ENCODE measurements around the gene ZNF789.

Gene ZNF789

DNA sequence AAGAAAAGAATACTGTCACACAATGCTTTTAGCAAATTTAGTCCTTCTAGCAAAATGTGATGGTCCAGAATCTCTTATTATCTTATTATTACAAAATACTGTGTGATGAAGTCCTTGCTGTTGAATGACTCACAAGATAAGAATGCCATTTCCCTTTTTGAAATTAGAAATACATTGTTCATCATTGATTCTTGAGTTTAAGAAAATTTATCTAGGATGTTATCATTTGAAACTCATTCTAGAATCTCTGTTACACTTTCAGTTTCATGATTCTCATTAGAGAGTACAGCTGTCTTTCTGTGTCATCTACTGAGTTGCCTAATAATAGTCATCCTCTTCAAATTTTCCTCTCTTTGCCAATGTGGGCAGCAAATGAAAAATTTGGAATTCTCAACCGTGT, 41.4 kb downstream of the ZNF789 start:
- DNase-seq, result no peak

DNA sequence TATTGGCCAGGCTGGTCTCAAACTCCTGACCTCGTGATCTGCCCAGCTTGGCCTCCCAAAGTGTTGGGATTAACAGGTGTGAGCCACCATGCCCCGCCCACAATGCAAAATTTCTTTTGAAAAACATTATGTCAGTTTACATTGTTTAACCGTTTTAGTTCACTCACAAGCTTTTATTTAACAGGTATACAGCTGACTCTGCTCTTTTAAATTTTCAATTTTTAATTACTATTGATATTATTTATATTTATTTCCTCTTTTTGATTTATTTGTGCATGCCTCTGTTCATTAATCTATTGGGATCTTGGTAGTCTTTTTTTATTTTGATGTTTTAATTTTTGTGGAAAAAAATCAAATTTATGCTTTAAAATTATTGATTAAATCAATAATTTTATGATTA, 48.7 kb downstream of the ZNF789 start:
- DNase-seq, result no peak

DNA sequence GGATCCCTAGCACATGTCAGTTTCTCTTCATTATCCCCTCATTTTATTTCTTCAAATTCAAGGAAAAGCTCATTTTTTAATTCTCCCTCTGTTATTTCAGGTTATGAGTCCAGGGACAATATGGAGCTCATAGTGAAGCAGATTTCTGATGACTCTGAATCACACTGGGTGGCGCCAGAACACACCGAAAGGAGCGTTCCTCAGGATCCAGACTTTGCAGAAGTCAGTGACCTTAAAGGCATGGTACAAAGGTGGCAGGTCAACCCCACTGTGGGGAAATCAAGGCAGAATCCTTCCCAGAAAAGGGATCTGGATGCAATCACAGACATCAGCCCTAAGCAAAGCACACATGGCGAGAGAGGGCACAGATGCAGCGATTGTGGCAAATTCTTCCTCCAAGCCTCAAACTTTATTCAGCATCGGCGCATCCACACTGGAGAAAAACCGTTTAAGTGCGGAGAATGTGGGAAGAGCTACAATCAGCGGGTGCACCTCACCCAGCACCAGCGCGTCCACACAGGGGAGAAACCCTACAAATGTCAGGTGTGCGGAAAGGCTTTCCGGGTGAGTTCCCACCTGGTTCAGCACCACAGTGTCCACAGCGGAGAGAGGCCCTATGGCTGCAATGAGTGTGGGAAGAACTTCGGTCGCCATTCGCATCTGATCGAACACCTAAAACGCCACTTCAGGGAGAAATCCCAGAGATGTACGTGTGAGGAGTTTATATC, 53.2 kb downstream of the ZNF789 start:
- DNase-seq, result no peak

DNA sequence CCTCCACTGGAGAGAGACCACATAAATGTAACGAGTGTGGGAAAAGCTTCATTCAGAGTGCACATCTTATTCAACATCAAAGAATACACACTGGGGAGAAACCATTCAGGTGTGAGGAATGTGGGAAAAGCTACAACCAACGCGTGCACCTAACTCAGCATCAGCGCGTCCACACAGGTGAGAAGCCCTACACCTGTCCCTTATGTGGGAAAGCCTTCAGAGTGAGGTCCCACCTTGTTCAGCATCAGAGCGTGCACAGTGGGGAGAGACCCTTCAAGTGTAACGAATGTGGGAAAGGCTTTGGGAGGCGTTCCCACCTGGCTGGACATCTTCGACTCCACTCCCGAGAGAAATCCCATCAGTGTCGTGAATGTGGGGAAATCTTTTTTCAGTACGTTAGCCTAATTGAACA, 58.7 kb downstream of the ZNF789 start:
- no peak for DNase-seq

DNA sequence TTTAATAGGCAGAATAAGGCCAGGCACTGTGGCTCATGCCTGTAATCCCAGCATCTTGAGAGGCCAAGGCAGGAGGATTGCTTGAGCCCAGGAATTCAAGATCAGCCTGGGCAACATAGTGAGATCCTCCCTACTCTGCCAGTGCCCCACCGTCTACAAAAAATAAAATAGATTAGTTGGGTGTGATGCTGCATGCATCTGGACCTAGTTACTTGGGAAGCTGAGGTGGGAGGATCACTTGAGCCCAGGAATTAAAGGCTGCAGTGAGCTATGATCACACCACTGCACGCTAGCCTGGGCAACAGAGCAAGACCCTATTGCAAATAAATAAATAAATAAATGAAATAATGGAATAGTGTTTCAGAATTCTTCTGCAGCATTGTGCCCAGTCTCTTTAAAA, 63.0 kb downstream of the ZNF789 start:
- DNase-seq, result no peak

Measured in activated CD4-positive, alpha-beta T cell treated with anti-CD3 and anti-CD28 coated beads, Interleukin-2, Interleukin-6, amounts not matched to agents 100 ng/mL and 50 ng/mL, durations not matched to agents 16 hours and 8 hours (primary cell).